HEK293 (cell line): ENCODE measurements around the gene LRRC49.

Experiments used
- CTCF ChIA-PET: fragments of 350-600 bp; formaldehyde crosslinking; extraction: SDS; loops from one replicate; lab custom pipeline; 2021; ENCODE audit warnings: antibody characterized with exemption; lab: Yijun Ruan, JAX
- POLR2A ChIA-PET: fragments of 300-600 bp; formaldehyde crosslinking; extraction: SDS; loops from one replicate; lab custom pipeline; 2020; ENCODE audit warnings: antibody characterized with exemption, inconsistent platforms; lab: Yijun Ruan, JAX
- H3K27ac ChIP-seq: fragments of 200-500 bp; sonication (Bioruptor generic); 2 replicates; pipeline ENCODE4 v1.5.1; 2014; ENCODE audit warnings: low read depth, low read length, control low read depth, inconsistent platforms; ENCODE audit errors: extremely low read depth
- H3K36me3 ChIP-seq, 2 experiments: fragments of 200-500 bp in 1 of 2; sonication (Bioruptor generic) in 1 of 2; 1 replicate in 1 of 2; 2 replicates in 1 of 2; pipeline ENCODE4 v1.5.1; 2014 to 2017; ENCODE audit warnings: inconsistent platforms in 2 of 2, low read length in 2 of 2; ENCODE audit not compliant: control insufficient read depth in 2 of 2, insufficient read depth in 1 of 2
- H3K4me1 ChIP-seq: fragments of 200-500 bp; sonication (Bioruptor generic); 2 replicates; pipeline ENCODE4 v1.5.1; 2014; ENCODE audit warnings: mild to moderate bottlenecking, low read length, inconsistent platforms; ENCODE audit not compliant: control insufficient read depth, insufficient read depth
- H3K4me3 ChIP-seq: 2 replicates; pipeline ENCODE4 v1.5.1; 2011; ENCODE audit warnings: low read depth, mild to moderate bottlenecking, control low read depth, low read length, moderate library complexity
- H3K9me3 ChIP-seq: fragments of 200-500 bp; sonication (Bioruptor generic); 2 replicates; pipeline ENCODE4 v1.5.1; 2014; ENCODE audit warnings: low read depth, low read length, inconsistent platforms; ENCODE audit not compliant: control insufficient read depth, insufficient read depth
- CTCF ChIP-seq: fragments of 450-650 bp; formaldehyde crosslinking; IDR thresholded peaks from 2 replicates; pipeline ENCODE4 v1.5.1; 2016; ENCODE audit warnings: missing biosample characterization, missing genetic modification characterization
- KLF1 ChIP-seq: fragments of 450-650 bp; formaldehyde crosslinking; IDR thresholded peaks from 2 replicates; pipeline ENCODE4 v1.5.1; 2016; ENCODE audit warnings: missing biosample characterization, missing genetic modification characterization
- REST ChIP-seq: fragments of 450-650 bp; formaldehyde crosslinking; IDR thresholded peaks from 2 replicates; pipeline ENCODE4 v1.5.1; 2016; ENCODE audit warnings: missing biosample characterization, missing genetic modification characterization
- ZBTB48 ChIP-seq: fragments of 450-650 bp; formaldehyde crosslinking; IDR thresholded peaks from 2 replicates; pipeline ENCODE4 v1.5.1; 2016; ENCODE audit warnings: missing biosample characterization, missing genetic modification characterization
- ZBTB49 ChIP-seq: fragments of 450-650 bp; formaldehyde crosslinking; IDR thresholded peaks from 2 replicates; pipeline ENCODE4 v1.5.1; 2016; ENCODE audit warnings: missing biosample characterization, missing genetic modification characterization, low read depth
- ZNF155 ChIP-seq: fragments of 450-650 bp; formaldehyde crosslinking; IDR thresholded peaks from 2 replicates; pipeline ENCODE4 v1.5.1; 2016; ENCODE audit warnings: missing biosample characterization, missing genetic modification characterization
- ZNF274 ChIP-seq, 2 experiments: fragments of 200-500 bp in 1 of 2; fragments of 450-650 bp in 1 of 2; sonication (Bioruptor generic) in 1 of 2; formaldehyde crosslinking in 1 of 2; IDR thresholded peaks; 2 replicates each; pipeline versions ENCODE4 v1.5.1 to v1.6.1; 2014 to 2016; ENCODE audit warnings: borderline replicate concordance in 1 of 2, inconsistent platforms in 1 of 2, low read length in 1 of 2, missing biosample characterization in 1 of 2, missing genetic modification characterization in 1 of 2
- ZNF350 ChIP-seq: fragments of 450-650 bp; formaldehyde crosslinking; IDR thresholded peaks from 2 replicates; pipeline ENCODE4 v1.5.0; 2017; ENCODE audit warnings: missing biosample characterization, mild to moderate bottlenecking, missing genetic modification characterization
- ZNF362 ChIP-seq: fragments of 450-650 bp; formaldehyde crosslinking; IDR thresholded peaks from 2 replicates; pipeline ENCODE4 v1.5.1; 2016; ENCODE audit warnings: missing biosample characterization, missing genetic modification characterization
- ZNF549 ChIP-seq: fragments of 450-650 bp; IDR thresholded peaks from 2 replicates; pipeline ENCODE4 v1.5.1; 2018; ENCODE audit warnings: missing biosample characterization, missing genetic modification characterization, mild to moderate bottlenecking, inconsistent platforms, moderate library complexity
- ZNF571 ChIP-seq: fragments of 450-650 bp; formaldehyde crosslinking; IDR thresholded peaks from 2 replicates; pipeline ENCODE4 v1.5.0; 2017; ENCODE audit warnings: missing biosample characterization, missing genetic modification characterization
- ZNF585B ChIP-seq: fragments of 450-650 bp; formaldehyde crosslinking; IDR thresholded peaks from 2 replicates; pipeline ENCODE4 v1.5.1; 2016; ENCODE audit warnings: missing biosample characterization, missing genetic modification characterization
- ZNF623 ChIP-seq: fragments of 450-650 bp; formaldehyde crosslinking; IDR thresholded peaks from 2 replicates; pipeline ENCODE4 v1.5.1; 2016; ENCODE audit warnings: missing biosample characterization, missing genetic modification characterization
- ZNF629 ChIP-seq: fragments of 450-650 bp; formaldehyde crosslinking; IDR thresholded peaks from 2 replicates; pipeline ENCODE4 v1.5.1; 2017; ENCODE audit warnings: missing biosample characterization, missing genetic modification characterization
- ZNF707 ChIP-seq: fragments of 450-650 bp; formaldehyde crosslinking; IDR thresholded peaks from 2 replicates; pipeline ENCODE4 v1.5.1; 2016; ENCODE audit warnings: missing biosample characterization, missing genetic modification characterization
- ZSCAN30 ChIP-seq: fragments of 450-650 bp; IDR thresholded peaks from 2 replicates; pipeline ENCODE4 v1.5.1; 2018; ENCODE audit warnings: missing biosample characterization, mild to moderate bottlenecking, missing genetic modification characterization, moderate library complexity

LRRC49 gene

GRCh38 chr15:70956201-70956995 is 63.8 kb downstream of the LRRC49 start:
- TF ChIP-seq ZNF549 (tag by site-specific recombination) (no peak), ZNF274 (IDR thresholded peaks at IDR 0.05; ENCODE audit: low read length) (no peak), ZNF274 (tag by site-specific recombination; IDR thresholded peaks at IDR 0.05; ENCODE audit: borderline replicate concordance) (no peak), ZNF350 (tag by site-specific recombination) (no peak), ZNF707 (no peak), ZSCAN30 (tag by site-specific recombination) (no peak), ZNF362 (no peak), ZNF623 (tag by site-specific recombination) (no peak), ZBTB48 (tag by site-specific recombination) (no peak), ZNF585B (no peak), CTCF (no peak)
- POLR2A ChIA-PET = no interaction called here
- Histone ChIP-seq H3K4me1 (peaks cover 3% of the 10 kb centered on the region), H3K9me3 (no peaks in the 10 kb centered on the region), H3K36me3 (no peaks in the 10 kb centered on the region), H3K4me3 (no peak overlapping the region), H3K27ac (no peak overlapping the region)
- CTCF ChIA-PET = interaction anchor here (0.6 kb wide), 1 partner anchor 907 kb away, joined by 4 read pairs; no protein-coding TSS in a partner anchor

GRCh38 chr15:70962084-70962483 is 69.5 kb downstream of the LRRC49 start:
- H3K4me1 ChIP-seq = no peaks in the 10 kb centered on the region
- H3K9me3 ChIP-seq = no peaks in the 10 kb centered on the region
- H3K27ac ChIP-seq = no peak overlapping the region
- POLR2A ChIA-PET = no interaction called here
- no peak overlapping the region for H3K4me3 ChIP-seq
- CTCF ChIA-PET = no interaction called here
- TF ChIP-seq ZNF629 (tag by site-specific recombination) (no peak), REST (no peak), ZBTB49 (tag by site-specific recombination) (no peak), KLF1 (tag by site-specific recombination) (no peak), ZNF155 (no peak), ZNF571 (tag by site-specific recombination) (no peak)
- no peaks in the 10 kb centered on the region for H3K36me3 ChIP-seq
